Measurements from ENCODE around the gene KIRREL1. TPM values are rescaled to one million over a fixed set of nuclear protein-coding genes. Genes with fewer than 3 reads are reported as not detected.

Gene KIRREL1
- total RNA-seq, 1 experiment from 2014 or later = 30.5 TPM

- Mint-ChIP-seq H3K9me3 (peaks cover 2 to 4% of the 10 kb centered on the region in 2 experiments; a peak in 3 of 5 replicates), H3K27me3 (ENCODE audit: low read depth) (peaks cover 41% of the 10 kb centered on the region), H3K4me1 (peaks cover 36 to 46% of the 10 kb centered on the region in 2 experiments), H3K27ac (peak overlapping the region in 1 of 3 experiments; percentile 7; a peak in 2 of 7 replicates), H3K4me3 (peak overlapping the region; percentile 68 to 77), H3K36me3 (ENCODE audit: insufficient read depth in 1 of 3, low read depth in 3 of 3) (peaks cover 5 to 9% (median 7%) of the 10 kb centered on the region in 3 experiments; a peak in 6 of 7 replicates)
- H2BK5ac ChIP-seq (ENCODE audit: insufficient read length, low read length) = no peak overlapping the region
- no peak overlapping the region for H3K4ac ChIP-seq (ENCODE audit: low read depth, low read length)
- H3K4me1 ChIP-seq (ENCODE audit: insufficient read depth, low read length) = peaks cover 4% of the 10 kb centered on the region; the same call in 1 of the 2 replicates
- H2BK20ac ChIP-seq (ENCODE audit: low read depth, low read length, poor library complexity, severe bottlenecking) = no peak overlapping the region
- no peaks in the 10 kb centered on the region for H4K20me1 ChIP-seq (ENCODE audit: control insufficient read depth, insufficient read depth, insufficient read length)
- peaks cover 5% of the 10 kb centered on the region; the same call in 1 of the 2 replicates for H3K27me3 ChIP-seq (ENCODE audit: insufficient read depth, low read length)
- no peak overlapping the region for H4K91ac ChIP-seq (ENCODE audit: insufficient read length, low read depth, low read length)
- no peaks in the 10 kb centered on the region for H3K9me3 ChIP-seq (ENCODE audit: control insufficient read depth, low read depth, low read length)
- H3K4me2 ChIP-seq (ENCODE audit: insufficient read depth, insufficient read length, low read length) = peak overlapping the region; percentile 59
- H2BK12ac ChIP-seq (ENCODE audit: insufficient read length, low read depth, low read length) = no peak overlapping the region
- DNase-seq = peak; percentile 68
- H3K18ac ChIP-seq (ENCODE audit: insufficient read length, low read depth, low read length) = no peak overlapping the region
- H3K56ac ChIP-seq (ENCODE audit: insufficient read length, low read depth, low read length) = no peak overlapping the region
- no peak overlapping the region for H2AFZ ChIP-seq (ENCODE audit: low read length)
- H2BK120ac ChIP-seq (ENCODE audit: low read depth, low read length, poor library complexity, severe bottlenecking) = no peak overlapping the region
- H3K79me2 ChIP-seq (ENCODE audit: insufficient read depth, low read length) = no peaks in the 10 kb centered on the region
- H4K5ac ChIP-seq (ENCODE audit: insufficient read length, low read depth, low read length) = no peak overlapping the region
- no peak overlapping the region for H3K9ac ChIP-seq (ENCODE audit: extremely low read depth, insufficient read length, low read length)
- H3K23ac ChIP-seq (ENCODE audit: insufficient read length, low read depth, low read length) = no peak overlapping the region
- H3K23me2 ChIP-seq (ENCODE audit: insufficient read length, low read depth, low read length, poor library complexity, severe bottlenecking) = no peaks in the 10 kb centered on the region
- H3K27ac ChIP-seq (ENCODE audit: insufficient read length, low read depth, low read length) = no peak overlapping the region
- no CpG with 5 or more reads among the region's 58 CpGs for WGBS (ENCODE audit: extremely low coverage, insufficient read length, low lambda C conversion rate)
- H3T11ph ChIP-seq (ENCODE audit: low read length) = no peak overlapping the region
- TF ChIP-seq, protein P1, sequence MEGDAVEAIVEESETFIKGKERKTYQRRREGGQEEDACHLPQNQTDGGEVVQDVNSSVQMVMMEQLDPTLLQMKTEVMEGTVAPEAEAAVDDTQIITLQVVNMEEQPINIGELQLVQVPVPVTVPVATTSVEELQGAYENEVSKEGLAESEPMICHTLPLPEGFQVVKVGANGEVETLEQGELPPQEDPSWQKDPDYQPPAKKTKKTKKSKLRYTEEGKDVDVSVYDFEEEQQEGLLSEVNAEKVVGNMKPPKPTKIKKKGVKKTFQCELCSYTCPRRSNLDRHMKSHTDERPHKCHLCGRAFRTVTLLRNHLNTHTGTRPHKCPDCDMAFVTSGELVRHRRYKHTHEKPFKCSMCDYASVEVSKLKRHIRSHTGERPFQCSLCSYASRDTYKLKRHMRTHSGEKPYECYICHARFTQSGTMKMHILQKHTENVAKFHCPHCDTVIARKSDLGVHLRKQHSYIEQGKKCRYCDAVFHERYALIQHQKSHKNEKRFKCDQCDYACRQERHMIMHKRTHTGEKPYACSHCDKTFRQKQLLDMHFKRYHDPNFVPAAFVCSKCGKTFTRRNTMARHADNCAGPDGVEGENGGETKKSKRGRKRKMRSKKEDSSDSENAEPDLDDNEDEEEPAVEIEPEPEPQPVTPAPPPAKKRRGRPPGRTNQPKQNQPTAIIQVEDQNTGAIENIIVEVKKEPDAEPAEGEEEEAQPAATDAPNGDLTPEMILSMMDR (conservative IDR thresholded peaks at IDR 0.05) = peak; percentile 79
- H2AK5ac ChIP-seq (ENCODE audit: insufficient read length, low read length) = no peak overlapping the region
- no peak overlapping the region for H4K8ac ChIP-seq (replicated peaks; ENCODE audit: insufficient read length, low read depth, low read length)
- no peaks in the 10 kb centered on the region for H3K79me1 ChIP-seq (ENCODE audit: insufficient read depth, low read depth, low read length, poor library complexity, severe bottlenecking)
- H2BK15ac ChIP-seq (ENCODE audit: low read depth, low read length) = no peak overlapping the region
- peak overlapping the region; percentile 68; the same call in 1 of the 2 replicates for H3K14ac ChIP-seq (ENCODE audit: insufficient read depth, low read length)
These were observed 119.7 kb downstream of the KIRREL1 start for GRCh38 chr1:158112994-158113758.

Measured in H9 (cell line).